GM04503 (cell line): ENCODE results near the gene KCNN1.
"Not testable (repeated sequence)": the region's sequence is repeated elsewhere in the genome, so short reads cannot be mapped to it uniquely, and the experiment has no call there.

Experiments
- DNase-seq: peaks from one replicate; pipeline ENCODE4 v3.0.0-alpha.2; 2012; ENCODE audit warnings: low read depth

The KCNN1 gene

GRCh38 chr19:18029617-18030338 is 62.9 kb downstream of the KCNN1 start:
- no peak for DNase-seq

GRCh38 chr19:18031401-18031800 is 64.5 kb downstream of the KCNN1 start:
- DNase-seq: not testable (repeated sequence)

- not testable (repeated sequence) for DNase-seq
Measured at GRCh38 chr19:18032102-18032501, 65.2 kb downstream of the KCNN1 start.

- DNase-seq: no peak
Measured at GRCh38 chr19:18041054-18041453, 74.1 kb downstream of the KCNN1 start.

- no peak for DNase-seq
Measured at GRCh38 chr19:18043676-18044075, 76.8 kb downstream of the KCNN1 start.

GRCh38 chr19:18044825-18045304 is 78.0 kb downstream of the KCNN1 start:
- DNase-seq: peak; percentile 22

- no peak for DNase-seq
Measured at GRCh38 chr19:18045307-18046050, 78.6 kb downstream of the KCNN1 start.

- DNase-seq: peak; percentile 59
Measured at GRCh38 chr19:18046059-18046718, 79.3 kb downstream of the KCNN1 start.

- peak; percentile 16 for DNase-seq
Measured at GRCh38 chr19:18049385-18049784, 82.5 kb downstream of the KCNN1 start.
